HG02610 (cell line): ENCODE results near the gene PLK2.

Experiments used
- ATAC-seq: cut with Tn5 transposase; IDR thresholded peaks from one replicate; pipeline ENCODE4 v1.9.1; 2021; ENCODE audit warnings: mild to moderate bottlenecking, moderate library complexity; ENCODE audit not compliant: unreplicated experiment

PLK2 gene

GRCh38 chr5:58450811-58451629 is 8.9 kb downstream of the PLK2 start:
- no peak for ATAC-seq

GRCh38 chr5:58450018-58450417 is 9.9 kb downstream of the PLK2 start:
- no peak for ATAC-seq

- ATAC-seq: no peak
Observed at GRCh38 chr5:58447226-58447625, 12.7 kb downstream of the PLK2 start.

GRCh38 chr5:58446024-58446423 is 13.9 kb downstream of the PLK2 start:
- ATAC-seq: no peak

- no peak for ATAC-seq
Observed at GRCh38 chr5:58444805-58445204, 15.1 kb downstream of the PLK2 start.

GRCh38 chr5:58440901-58441460 is 18.9 kb downstream of the PLK2 start:
- ATAC-seq: no peak

- ATAC-seq: no peak
Observed at GRCh38 chr5:58439094-58439644, 20.7 kb downstream of the PLK2 start.

- no peak for ATAC-seq
Observed at GRCh38 chr5:58437661-58438060, 22.2 kb downstream of the PLK2 start.

- ATAC-seq: no peak
Observed at GRCh38 chr5:58431832-58432231, 28.1 kb downstream of the PLK2 start.

- ATAC-seq: no peak
Observed at GRCh38 chr5:58412932-58413331, 47.0 kb downstream of the PLK2 start.

GRCh38 chr5:58412081-58412480 is 47.8 kb downstream of the PLK2 start:
- ATAC-seq: no peak

- ATAC-seq: no peak
Observed at GRCh38 chr5:58411372-58411771, 48.5 kb downstream of the PLK2 start.

- ATAC-seq: no peak
Observed at GRCh38 chr5:58410441-58410840, 49.4 kb downstream of the PLK2 start.

- no peak for ATAC-seq
Observed at GRCh38 chr5:58407042-58407719, 52.7 kb downstream of the PLK2 start.

GRCh38 chr5:58406394-58406793 is 53.5 kb downstream of the PLK2 start:
- ATAC-seq: no peak

- no peak for ATAC-seq
Observed at GRCh38 chr5:58405175-58405574, 54.7 kb downstream of the PLK2 start.

GRCh38 chr5:58404734-58405133 is 55.2 kb downstream of the PLK2 start:
- ATAC-seq: no peak
